22Rv1 (cell line): ENCODE data around the gene GSS.

Experiments used
- H3K27ac ChIP-seq: fragments of 450-650 bp; 2 replicates; pipeline ENCODE4 v1.5.1; 2017
- CTCF ChIP-seq: fragments of 450-650 bp; IDR thresholded peaks from 2 replicates; pipeline ENCODE4 v1.5.1; 2017; ENCODE audit warnings: mild to moderate bottlenecking
- ZFX ChIP-seq: fragments of 450-650 bp; IDR thresholded peaks from 2 replicates; pipeline ENCODE4 v1.6.1; 2017; ENCODE audit warnings: antibody characterized with exemption, borderline replicate concordance

Gene GSS

GRCh38 chr20:35000922-35001595 lies 45.5 kb upstream of the GSS start:
- H3K27ac ChIP-seq = no peak overlapping the region
- TF ChIP-seq ZFX (no peak), CTCF (no peak)

GRCh38 chr20:35000311-35000921 lies 44.8 kb upstream of the GSS start:
- no peak for TF ChIP-seq ZFX
- TF ChIP-seq CTCF = no peak
- H3K27ac ChIP-seq = no peak overlapping the region

GRCh38 chr20:34999782-35000181 lies 44.2 kb upstream of the GSS start:
- H3K27ac ChIP-seq = no peak overlapping the region
- TF ChIP-seq CTCF (no peak), ZFX (no peak)

GRCh38 chr20:34999021-34999451 lies 43.4 kb upstream of the GSS start:
- H3K27ac ChIP-seq = no peak overlapping the region
- TF ChIP-seq ZFX (no peak), CTCF (no peak)

GRCh38 chr20:34998331-34998950 lies 42.8 kb upstream of the GSS start:
- H3K27ac ChIP-seq = no peak overlapping the region
- no peak for TF ChIP-seq CTCF
- TF ChIP-seq ZFX = no peak

GRCh38 chr20:34997774-34998173 lies 42.2 kb upstream of the GSS start:
- no peak for TF ChIP-seq ZFX
- no peak for TF ChIP-seq CTCF
- no peak overlapping the region for H3K27ac ChIP-seq

- no peak overlapping the region for H3K27ac ChIP-seq
- no peak for TF ChIP-seq ZFX
- no peak for TF ChIP-seq CTCF
Observed at GRCh38 chr20:34997131-34997561, 41.5 kb upstream of the GSS start.
